ENCODE measurements around the gene CALML6. TPM values are rescaled to one million over a fixed set of nuclear protein-coding genes. Genes with fewer than 3 reads are reported as not detected.

CALML6 gene
- total and polyA plus RNA-seq, 10 of the 15 experiments (the other 5 are each of a cell fraction or from before 2014, with no cell fraction given), result 0.07 to 1.3 (median 0.21) TPM; not detected in 5

- RAD21 ChIA-PET (ENCODE audit: unreplicated experiment), result no interaction called here
- no peaks in the 10 kb centered on the region for H3K36me3 ChIP-seq (ENCODE audit: control insufficient read depth in 2 of 2, insufficient read depth in 2 of 2, low read length in 1 of 2)
- FAIRE-seq (no peak), ATAC-seq (no peak), DNase-seq (ENCODE audit: low read depth, low spot score) (no peak)
- POLR2A ChIA-PET, result no interaction called here
- in situ Hi-C loops (cut with MboI), result loop anchor here (25.0 kb wide), 1 partner anchor 832 kb away; no protein-coding TSS in a partner anchor
- BruUV-seq (replicated peaks), result no TSS peak
- TF ChIP-seq, protein P1, sequence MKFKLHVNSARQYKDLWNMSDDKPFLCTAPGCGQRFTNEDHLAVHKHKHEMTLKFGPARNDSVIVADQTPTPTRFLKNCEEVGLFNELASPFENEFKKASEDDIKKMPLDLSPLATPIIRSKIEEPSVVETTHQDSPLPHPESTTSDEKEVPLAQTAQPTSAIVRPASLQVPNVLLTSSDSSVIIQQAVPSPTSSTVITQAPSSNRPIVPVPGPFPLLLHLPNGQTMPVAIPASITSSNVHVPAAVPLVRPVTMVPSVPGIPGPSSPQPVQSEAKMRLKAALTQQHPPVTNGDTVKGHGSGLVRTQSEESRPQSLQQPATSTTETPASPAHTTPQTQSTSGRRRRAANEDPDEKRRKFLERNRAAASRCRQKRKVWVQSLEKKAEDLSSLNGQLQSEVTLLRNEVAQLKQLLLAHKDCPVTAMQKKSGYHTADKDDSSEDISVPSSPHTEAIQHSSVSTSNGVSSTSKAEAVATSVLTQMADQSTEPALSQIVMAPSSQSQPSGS (IDR thresholded peaks at IDR 0.05; ENCODE audit: low read length), result no peak
- no peak overlapping the region for H3K9ac ChIP-seq (ENCODE audit: control insufficient read depth, insufficient read depth, low read length)
- H3K4me2 ChIP-seq (ENCODE audit: control insufficient read depth, insufficient read depth), result no peak overlapping the region
- H3K4me3 ChIP-seq, result no peak overlapping the region
- intact Hi-C loops (cut with micrococcal nuclease; ENCODE audit: unreplicated experiment), result no loop called here
- CTCF ChIA-PET, result no interaction called here
- no peaks in the 10 kb centered on the region for H3K9me3 ChIP-seq (replicated peaks; ENCODE audit: control insufficient read depth, insufficient read depth, low read length)
- H3K79me2 ChIP-seq (ENCODE audit: control insufficient read depth, insufficient read depth, low read length), result no peaks in the 10 kb centered on the region
- no peak overlapping the region for H3K27ac ChIP-seq (ENCODE audit: control insufficient read depth, insufficient read depth)
- H2AFZ ChIP-seq (ENCODE audit: control insufficient read depth, low read depth, low read length), result no peak overlapping the region
- H3K27me3 ChIP-seq (replicated peaks in 1 of 2; ENCODE audit: control insufficient read depth in 2 of 2, insufficient read depth in 2 of 2, low read length in 1 of 2), result peaks cover 0 to 2% of the 10 kb centered on the region in 2 experiments; a peak in 1 of 4 replicates
- H4K20me1 ChIP-seq (ENCODE audit: control insufficient read depth, insufficient read depth), result no peaks in the 10 kb centered on the region
- WGBS (ENCODE audit: insufficient coverage, insufficient replicate concordance, low lambda C conversion rate, missing lambda C conversion rate), result 33% methylated on average over 13 of the region's 14 CpGs
- SMC1A ChIA-PET (ENCODE audit: uncharacterized antibody, unreplicated experiment), result no interaction called here
- no peaks in the 10 kb centered on the region for H3K4me1 ChIP-seq (ENCODE audit: control insufficient read depth, insufficient read depth, low read length)
Observed at GRCh38 chr1:1955621-1956094, 40.6 kb downstream of the CALML6 start.

- H3K9me3 ChIP-seq (replicated peaks; ENCODE audit: control insufficient read depth, insufficient read depth, low read length), result no peaks in the 10 kb centered on the region
- H2AFZ ChIP-seq (ENCODE audit: control insufficient read depth, low read depth, low read length), result no peak overlapping the region
- no peaks in the 10 kb centered on the region for H3K4me1 ChIP-seq (ENCODE audit: control insufficient read depth, insufficient read depth, low read length)
- RAD21 ChIA-PET (ENCODE audit: unreplicated experiment), result no interaction called here
- in situ Hi-C loops (cut with MboI) (loop anchor here (25.0 kb wide), 1 partner anchor 831 kb away; no protein-coding TSS in a partner anchor), intact Hi-C loops (cut with micrococcal nuclease; ENCODE audit: unreplicated experiment) (no loop called here)
- no peak overlapping the region for H3K9ac ChIP-seq (ENCODE audit: control insufficient read depth, insufficient read depth, low read length)
- ATAC-seq, result no peak
- no peak for FAIRE-seq
- SMC1A ChIA-PET (ENCODE audit: uncharacterized antibody, unreplicated experiment), result no interaction called here
- POLR2A ChIA-PET, result no interaction called here
- H3K27me3 ChIP-seq (replicated peaks in 1 of 2; ENCODE audit: control insufficient read depth in 2 of 2, insufficient read depth in 2 of 2, low read length in 1 of 2), result peaks cover 0 to 3% of the 10 kb centered on the region in 2 experiments; a peak in 1 of 4 replicates
- no peaks in the 10 kb centered on the region for H3K79me2 ChIP-seq (ENCODE audit: control insufficient read depth, insufficient read depth, low read length)
- CTCF ChIA-PET, result no interaction called here
- no TSS peak for BruUV-seq (replicated peaks)
- no peak overlapping the region for H3K27ac ChIP-seq (ENCODE audit: control insufficient read depth, insufficient read depth)
- H3K36me3 ChIP-seq (ENCODE audit: control insufficient read depth in 2 of 2, insufficient read depth in 2 of 2, low read length in 1 of 2), result no peaks in the 10 kb centered on the region
- 43% methylated on average over 7 of the region's 7 CpGs for WGBS (ENCODE audit: insufficient coverage, insufficient replicate concordance, low lambda C conversion rate, missing lambda C conversion rate)
- no peak for DNase-seq (ENCODE audit: low read depth, low spot score)
- H4K20me1 ChIP-seq (ENCODE audit: control insufficient read depth, insufficient read depth), result no peaks in the 10 kb centered on the region
- H3K4me2 ChIP-seq (ENCODE audit: control insufficient read depth, insufficient read depth), result no peak overlapping the region
- H3K4me3 ChIP-seq, result no peak overlapping the region
- TF ChIP-seq IKZF1 (conservative IDR thresholded peaks at IDR 0.05) (no peak), YBX1 (IDR thresholded peaks at IDR 0.05) (no peak), ZNF384 (IDR thresholded peaks at IDR 0.05; ENCODE audit: borderline replicate concordance, low read depth, low read length) (no peak), IRF4 (IDR thresholded peaks at IDR 0.05; ENCODE audit: low read depth, low read length) (no peak), ZSCAN29 (IDR thresholded peaks at IDR 0.05) (no peak), GATAD2B (conservative IDR thresholded peaks at IDR 0.05; ENCODE audit: low read depth) (no peak), KDM1A (IDR thresholded peaks at IDR 0.05; ENCODE audit: borderline replicate concordance) (no peak), NFXL1 (IDR thresholded peaks at IDR 0.05; ENCODE audit: borderline replicate concordance) (no peak), MTA2 (IDR thresholded peaks at IDR 0.05; ENCODE audit: low read depth) (no peak)
- TF ChIP-seq, protein P2, sequence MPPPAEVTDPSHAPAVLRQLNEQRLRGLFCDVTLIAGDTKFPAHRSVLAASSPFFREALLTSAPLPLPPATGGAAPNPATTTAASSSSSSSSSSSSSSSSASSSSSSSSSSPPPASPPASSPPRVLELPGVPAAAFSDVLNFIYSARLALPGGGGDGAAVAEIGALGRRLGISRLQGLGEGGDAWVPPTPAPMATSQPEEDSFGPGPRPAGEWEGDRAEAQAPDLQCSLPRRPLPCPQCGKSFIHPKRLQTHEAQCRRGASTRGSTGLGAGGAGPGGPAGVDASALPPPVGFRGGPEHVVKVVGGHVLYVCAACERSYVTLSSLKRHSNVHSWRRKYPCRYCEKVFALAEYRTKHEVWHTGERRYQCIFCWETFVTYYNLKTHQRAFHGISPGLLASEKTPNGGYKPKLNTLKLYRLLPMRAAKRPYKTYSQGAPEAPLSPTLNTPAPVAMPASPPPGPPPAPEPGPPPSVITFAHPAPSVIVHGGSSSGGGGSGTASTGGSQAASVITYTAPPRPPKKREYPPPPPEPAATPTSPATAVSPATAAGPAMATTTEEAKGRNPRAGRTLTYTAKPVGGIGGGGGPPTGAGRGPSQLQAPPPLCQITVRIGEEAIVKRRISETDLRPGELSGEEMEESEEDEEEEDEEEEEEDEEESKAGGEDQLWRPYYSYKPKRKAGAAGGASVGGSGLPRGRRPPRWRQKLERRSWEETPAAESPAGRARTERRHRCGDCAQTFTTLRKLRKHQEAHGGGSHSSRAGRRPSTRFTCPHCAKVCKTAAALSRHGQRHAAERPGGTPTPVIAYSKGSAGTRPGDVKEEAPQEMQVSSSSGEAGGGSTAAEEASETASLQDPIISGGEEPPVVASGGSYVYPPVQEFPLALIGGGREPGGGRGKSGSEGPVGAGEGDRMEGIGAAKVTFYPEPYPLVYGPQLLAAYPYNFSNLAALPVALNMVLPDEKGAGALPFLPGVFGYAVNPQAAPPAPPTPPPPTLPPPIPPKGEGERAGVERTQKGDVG (CRISPR knock-in tag; IDR thresholded peaks at IDR 0.05), result no peak
- TF ChIP-seq, protein P3, sequence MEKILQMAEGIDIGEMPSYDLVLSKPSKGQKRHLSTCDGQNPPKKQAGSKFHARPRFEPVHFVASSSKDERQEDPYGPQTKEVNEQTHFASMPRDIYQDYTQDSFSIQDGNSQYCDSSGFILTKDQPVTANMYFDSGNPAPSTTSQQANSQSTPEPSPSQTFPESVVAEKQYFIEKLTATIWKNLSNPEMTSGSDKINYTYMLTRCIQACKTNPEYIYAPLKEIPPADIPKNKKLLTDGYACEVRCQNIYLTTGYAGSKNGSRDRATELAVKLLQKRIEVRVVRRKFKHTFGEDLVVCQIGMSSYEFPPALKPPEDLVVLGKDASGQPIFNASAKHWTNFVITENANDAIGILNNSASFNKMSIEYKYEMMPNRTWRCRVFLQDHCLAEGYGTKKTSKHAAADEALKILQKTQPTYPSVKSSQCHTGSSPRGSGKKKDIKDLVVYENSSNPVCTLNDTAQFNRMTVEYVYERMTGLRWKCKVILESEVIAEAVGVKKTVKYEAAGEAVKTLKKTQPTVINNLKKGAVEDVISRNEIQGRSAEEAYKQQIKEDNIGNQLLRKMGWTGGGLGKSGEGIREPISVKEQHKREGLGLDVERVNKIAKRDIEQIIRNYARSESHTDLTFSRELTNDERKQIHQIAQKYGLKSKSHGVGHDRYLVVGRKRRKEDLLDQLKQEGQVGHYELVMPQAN (conservative IDR thresholded peaks at IDR 0.05), result no peak
Observed at GRCh38 chr1:1956101-1956500, 41.0 kb downstream of the CALML6 start.

All from GM12878 (cell line).